Retinal pigment epithelial cell (primary cell): ENCODE measurements around the gene SBK2.
"Not testable (repeated sequence)": the region's sequence is repeated elsewhere in the genome, so short reads cannot be mapped to it uniquely, and the experiment has no call there.

Source experiments
- DNase-seq: peaks from one replicate; pipeline ENCODE4 v3.0.0-alpha.2; 2010; ENCODE audit warnings: low read depth
- H3K4me3 ChIP-seq: 2 replicates; pipeline ENCODE4 v1.5.1; 2011; ENCODE audit warnings: mild to moderate bottlenecking, low read length, control low read depth, moderate library complexity
- CTCF ChIP-seq: conservative IDR thresholded peaks from 2 replicates; pipeline ENCODE4 v1.5.1; 2011; ENCODE audit warnings: low read depth, low read length, control low read depth, inconsistent platforms

Gene SBK2

GRCh38 chr19:55503502-55504251 is 33.3 kb downstream of the SBK2 start:
- H3K4me3 ChIP-seq: peak overlapping the region; percentile 57
- DNase-seq: peak; percentile 63
- peak; percentile 91 for TF ChIP-seq CTCF

- no peak overlapping the region for H3K4me3 ChIP-seq
- no peak for TF ChIP-seq CTCF
- DNase-seq: no peak
Observed at GRCh38 chr19:55503157-55503501, 33.8 kb downstream of the SBK2 start.

- no peak overlapping the region for H3K4me3 ChIP-seq
- TF ChIP-seq CTCF: no peak
- no peak for DNase-seq
Observed at GRCh38 chr19:55502197-55502952, 34.6 kb downstream of the SBK2 start.

- DNase-seq: no peak
- H3K4me3 ChIP-seq: no peak overlapping the region
- no peak for TF ChIP-seq CTCF
Observed at GRCh38 chr19:55500368-55500952, 36.5 kb downstream of the SBK2 start.

- TF ChIP-seq CTCF: no peak
- DNase-seq: no peak
- no peak overlapping the region for H3K4me3 ChIP-seq
Observed at GRCh38 chr19:55498246-55498840, 38.6 kb downstream of the SBK2 start.

- H3K4me3 ChIP-seq: no peak overlapping the region
- TF ChIP-seq CTCF: no peak
- no peak for DNase-seq
Observed at GRCh38 chr19:55497763-55498162, 39.2 kb downstream of the SBK2 start.

- H3K4me3 ChIP-seq, DNase-seq: not testable (repeated sequence)
Observed at GRCh38 chr19:55496820-55497219, 40.1 kb downstream of the SBK2 start.
